GM12878 (cell line): ENCODE results near the gene ACTR2. TPM values are rescaled to one million over a fixed set of nuclear protein-coding genes. Genes with fewer than 3 reads are reported as not detected.

ENCODE experiments used
- BCL3 ChIP-seq: IDR thresholded peaks from 2 replicates; pipeline ENCODE4 v1.6.1; 2011; ENCODE audit warnings: borderline replicate concordance, low read depth, mild to moderate bottlenecking, moderate library complexity, low read length; ENCODE audit not compliant: insufficient read depth, poor library complexity, severe bottlenecking
- BRCA1 ChIP-seq: IDR thresholded peaks from 2 replicates; pipeline ENCODE4 v1.6.1; 2011; ENCODE audit warnings: low read depth, low read length, improper control_type of control experiment
- CBX5 ChIP-seq: sonication (generic); IDR thresholded peaks from 2 replicates; pipeline ENCODE4 v1.6.1; 2016; ENCODE audit warnings: low read depth, moderate library complexity, mild to moderate bottlenecking, inconsistent platforms
- CTCF ChIP-seq, 3 experiments: IDR thresholded peaks in 2 of 3; conservative IDR thresholded peaks in 1 of 3; 2 replicates each; pipeline ENCODE4 v1.5.1; 2011; ENCODE audit warnings: low read depth in 3 of 3, low read length in 3 of 3, mild to moderate bottlenecking in 3 of 3, control low read depth in 2 of 3, moderate library complexity in 2 of 3, inconsistent platforms in 1 of 3, mixed read lengths in 1 of 3; ENCODE audit not compliant: control insufficient read depth in 2 of 3, insufficient read depth in 1 of 3; ENCODE audit errors: extremely low read depth in 1 of 3
- E4F1 ChIP-seq: fragments of 450-650 bp; IDR thresholded peaks from 2 replicates; pipeline ENCODE4 v1.6.1; 2018; ENCODE audit warnings: borderline replicate concordance, mild to moderate bottlenecking; ENCODE audit not compliant: partially characterized antibody
- ETV6 ChIP-seq, 2 experiments: fragments of 450-650 bp in 1 of 2; IDR thresholded peaks in 1 of 2; conservative IDR thresholded peaks in 1 of 2; 2 replicates each; pipeline ENCODE4 v1.6.1; 2014; ENCODE audit warnings: antibody characterized with exemption in 1 of 2, borderline replicate concordance in 1 of 2, low read depth in 1 of 2, mild to moderate bottlenecking in 1 of 2, moderate library complexity in 1 of 2
- EZH2 ChIP-seq: IDR thresholded peaks from 2 replicates; pipeline ENCODE4 v1.6.1; 2012; ENCODE audit warnings: low read depth, mild to moderate bottlenecking, control low read depth, inconsistent platforms, low read length, borderline replicate concordance; ENCODE audit not compliant: control insufficient read depth
- HDGF ChIP-seq: fragments of 450-650 bp; IDR thresholded peaks from 2 replicates; pipeline ENCODE4 v1.6.1; 2016; ENCODE audit warnings: antibody characterized with exemption
- JUNB ChIP-seq: IDR thresholded peaks from 2 replicates; pipeline ENCODE4 v1.6.1; 2016; ENCODE audit warnings: antibody characterized with exemption, mild to moderate bottlenecking
- MEF2A ChIP-seq: IDR thresholded peaks from 2 replicates; pipeline ENCODE4 v1.6.1; 2011; ENCODE audit warnings: low read depth, mild to moderate bottlenecking, low read length, moderate library complexity; ENCODE audit not compliant: insufficient read depth
- MLLT1 ChIP-seq: fragments of 450-650 bp; IDR thresholded peaks from 2 replicates; pipeline ENCODE4 v1.6.1; 2016; ENCODE audit warnings: mild to moderate bottlenecking
- RBBP5 ChIP-seq: fragments of 200-600 bp; sonication (generic); conservative IDR thresholded peaks from 2 replicates; pipeline ENCODE4 v1.6.1; 2016
- SIN3A ChIP-seq: IDR thresholded peaks from 2 replicates; pipeline ENCODE4 v1.6.1; 2012; ENCODE audit warnings: low read depth, low read length, improper control_type of control experiment
- SIX5 ChIP-seq: IDR thresholded peaks from 2 replicates; pipeline ENCODE4 v1.6.1; 2011; ENCODE audit warnings: mild to moderate bottlenecking, low read depth, low read length, moderate library complexity; ENCODE audit not compliant: severe bottlenecking
- SMAD5 ChIP-seq: IDR thresholded peaks from 2 replicates; pipeline ENCODE4 v1.6.1; 2016; ENCODE audit warnings: antibody characterized with exemption, low read depth
- SREBF2 ChIP-seq: IDR thresholded peaks from 2 replicates; pipeline ENCODE4 v1.6.1; 2012; ENCODE audit warnings: mild to moderate bottlenecking, low read length
- TBL1XR1 ChIP-seq: IDR thresholded peaks from 2 replicates; pipeline ENCODE4 v1.6.1; 2012; ENCODE audit warnings: low read depth, low read length, improper control_type of control experiment
- ZNF207 ChIP-seq: fragments of 450-650 bp; IDR thresholded peaks from 2 replicates; pipeline ENCODE4 v1.6.1; 2014; ENCODE audit warnings: antibody characterized with exemption, mild to moderate bottlenecking, borderline replicate concordance
- polyA plus RNA-seq, 11 experiments: library from polyadenylated mRNA; depleted of rRNA in 4 of 11; unstranded in 6 of 11; stranded (reverse) in 5 of 11; fragments of >200 nt; fragmentation: Nextera tagmentation in 4 of 11; fragmentation: Illumina TruSeq in 1 of 11; extraction: Ambion mirVana in 4 of 11; extraction: Trizol in 1 of 11; gene quantifications; 1 replicate in 1 of 11; 2 replicates in 10 of 11; pipeline versions ENCODE4 v1.2.1 to v1.2.3, GENCODE V29; 2011 to 2016; ENCODE audit warnings: inconsistent platforms in 2 of 11, missing spikeins in 2 of 11, low read depth in 1 of 11
- total RNA-seq, 4 experiments: library from RNA; depleted of rRNA in 3 of 4; stranded (reverse); fragments of >200 nt in 3 of 4; fragmentation: Illumina TruSeq in 1 of 4; extraction: Trizol in 1 of 4; gene quantifications; 2 replicates each; pipeline versions ENCODE4 v1.2.1 to v1.2.3, GENCODE V29; 2013 to 2021
- TF ChIP-seq, protein P1 (sequence below): IDR thresholded peaks from 2 replicates; pipeline ENCODE4 v1.6.1; 2012; ENCODE audit warnings: low read depth, low read length, improper control_type of control experiment
- TF ChIP-seq, protein P2 (sequence below): IDR thresholded peaks from 2 replicates; pipeline ENCODE4 v1.6.1; 2012; ENCODE audit warnings: low read depth, low read length, improper control_type of control experiment

The ACTR2 gene
- total and polyA plus RNA-seq, 10 of the 15 experiments (the other 5 are each of a cell fraction or from before 2014, with no cell fraction given): 94.2 to 401 (median 195) TPM

GRCh38 chr2:65227456-65228262 is at the start of gene ACTR2 (continued):
- TF ChIP-seq CTCF (IDR thresholded peaks at IDR 0.05 in 2 of 3, conservative IDR thresholded peaks at IDR 0.05 in 1 of 3; ENCODE audit: control insufficient read depth in 2 of 3, extremely low read depth in 1 of 3, insufficient read depth in 1 of 3, low read depth in 3 of 3, low read length in 3 of 3) (no peak), RBBP5 (no peak), MLLT1 (peak; percentile 64; the same call in 1 of the 2 replicates), TBL1XR1 (no peak), BCL3 (no peak), SIN3A (peak; percentile 70), CBX5 (peak; percentile 46; the same call in 1 of the 2 replicates), E4F1 (peak; percentile 80), HDGF (0 out of 2 replicates have a peak, but pooled peaks have one; percentile 42), JUNB (no peak), ETV6 (conservative IDR thresholded peaks at IDR 0.05 in 1 of 2, IDR thresholded peaks at IDR 0.05 in 1 of 2; ENCODE audit: borderline replicate concordance in 1 of 2, low read depth in 1 of 2) (0 out of 4 replicates have a peak, but pooled peaks of 1 of the 2 experiments have one; percentile 12), SREBF2 (no peak), ZNF207 (peak; percentile 26; the same call in 1 of the 2 replicates), BRCA1 (no peak), SMAD5 (peak; percentile 93), MEF2A (no peak), SIX5 (peak; percentile 13), EZH2 (no peak)
- TF ChIP-seq, protein P1, sequence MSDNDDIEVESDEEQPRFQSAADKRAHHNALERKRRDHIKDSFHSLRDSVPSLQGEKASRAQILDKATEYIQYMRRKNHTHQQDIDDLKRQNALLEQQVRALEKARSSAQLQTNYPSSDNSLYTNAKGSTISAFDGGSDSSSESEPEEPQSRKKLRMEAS: no peak
- TF ChIP-seq, protein P2, sequence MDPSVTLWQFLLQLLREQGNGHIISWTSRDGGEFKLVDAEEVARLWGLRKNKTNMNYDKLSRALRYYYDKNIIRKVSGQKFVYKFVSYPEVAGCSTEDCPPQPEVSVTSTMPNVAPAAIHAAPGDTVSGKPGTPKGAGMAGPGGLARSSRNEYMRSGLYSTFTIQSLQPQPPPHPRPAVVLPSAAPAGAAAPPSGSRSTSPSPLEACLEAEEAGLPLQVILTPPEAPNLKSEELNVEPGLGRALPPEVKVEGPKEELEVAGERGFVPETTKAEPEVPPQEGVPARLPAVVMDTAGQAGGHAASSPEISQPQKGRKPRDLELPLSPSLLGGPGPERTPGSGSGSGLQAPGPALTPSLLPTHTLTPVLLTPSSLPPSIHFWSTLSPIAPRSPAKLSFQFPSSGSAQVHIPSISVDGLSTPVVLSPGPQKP: peak; percentile 92
